Hematopoietic multipotent progenitor cell treated with erythropoietin and hydrocortisone succinate and interleukin-3 and kit ligand, for 4 days (in vitro differentiated cells): ENCODE results near the gene F12.
"Not testable (repeated sequence)": the region's sequence is repeated elsewhere in the genome, so short reads cannot be mapped to it uniquely, and the experiment has no call there.

Source experiments
- DNase-seq: peaks from one replicate; pipeline ENCODE4 v3.0.0-alpha.2; 2015

Gene F12

DNA sequence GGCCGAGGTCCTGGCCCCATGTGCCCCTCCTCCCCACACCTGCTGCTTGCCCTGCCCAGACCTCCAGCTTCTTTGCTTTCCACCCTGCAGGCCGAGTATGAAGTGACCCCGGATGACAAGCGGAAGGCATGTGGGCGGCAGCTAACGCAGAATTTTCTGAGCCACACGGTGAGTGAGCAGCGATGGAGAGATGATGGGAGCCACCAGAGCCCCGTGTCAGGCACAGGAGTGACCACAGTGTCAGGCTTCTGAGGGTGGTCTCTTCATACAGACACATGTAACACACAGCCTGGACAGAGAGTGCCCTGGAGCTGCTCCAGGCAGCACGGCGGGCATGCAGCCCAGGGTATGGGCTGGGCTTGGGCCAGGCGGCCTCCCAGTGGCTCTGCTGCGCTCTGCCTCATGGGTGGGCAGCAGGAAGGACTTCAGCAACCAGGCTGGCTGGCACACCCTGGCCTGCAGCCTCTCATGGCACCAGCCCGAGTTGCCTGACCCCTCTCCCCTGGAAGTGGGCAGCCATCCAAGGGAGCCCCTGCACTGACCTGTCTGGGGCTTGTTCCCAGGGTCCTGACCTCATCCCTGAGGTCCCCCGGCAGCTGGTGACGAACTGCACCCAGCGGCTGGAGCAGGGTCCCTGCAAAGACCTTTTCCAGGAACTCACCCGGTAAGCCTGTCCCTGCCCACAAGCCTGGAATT, 22.9 kb upstream of the F12 start:
- DNase-seq = no peak

DNA sequence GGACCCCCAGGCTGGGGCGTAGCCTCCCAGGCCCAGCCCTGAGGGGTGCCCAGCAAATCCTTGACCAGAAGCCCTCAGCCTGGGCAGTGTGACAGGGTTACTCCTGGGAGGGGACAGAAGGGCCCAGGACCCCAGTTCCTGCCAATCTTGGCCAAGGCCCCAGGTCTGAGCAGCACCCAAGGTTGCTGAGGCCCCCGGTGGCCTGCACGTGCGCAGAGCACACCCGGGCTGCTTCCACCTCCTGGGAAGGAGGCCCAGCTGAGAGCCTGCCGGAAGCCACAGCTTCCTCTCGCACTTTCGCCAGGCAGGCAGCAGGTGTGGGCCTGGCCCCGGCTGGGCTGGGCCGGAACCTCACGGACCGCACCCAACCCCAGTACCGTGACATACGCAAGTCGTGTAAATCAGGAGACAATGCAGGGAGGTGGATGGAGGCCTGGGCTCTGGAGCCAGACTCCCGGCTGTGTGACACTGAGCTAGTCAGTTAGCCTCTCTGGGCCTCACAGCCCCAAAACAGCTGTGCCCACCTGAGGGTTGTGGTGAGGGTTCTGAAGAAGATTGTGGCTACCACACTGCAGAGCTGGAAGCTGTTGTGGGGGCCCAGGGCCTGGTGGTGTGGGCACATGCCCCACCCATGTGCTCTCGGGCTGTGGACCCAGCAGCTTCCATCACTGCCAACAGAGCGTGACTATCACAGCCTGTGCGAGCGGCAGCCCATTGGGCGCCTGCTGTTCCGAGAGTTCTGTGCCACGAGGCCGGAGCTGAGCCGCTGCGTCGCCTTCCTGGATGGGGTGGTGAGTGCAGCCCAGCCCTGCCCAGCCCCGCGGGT, 22.2 kb upstream of the F12 start:
- DNase-seq = peak; percentile 76

DNA sequence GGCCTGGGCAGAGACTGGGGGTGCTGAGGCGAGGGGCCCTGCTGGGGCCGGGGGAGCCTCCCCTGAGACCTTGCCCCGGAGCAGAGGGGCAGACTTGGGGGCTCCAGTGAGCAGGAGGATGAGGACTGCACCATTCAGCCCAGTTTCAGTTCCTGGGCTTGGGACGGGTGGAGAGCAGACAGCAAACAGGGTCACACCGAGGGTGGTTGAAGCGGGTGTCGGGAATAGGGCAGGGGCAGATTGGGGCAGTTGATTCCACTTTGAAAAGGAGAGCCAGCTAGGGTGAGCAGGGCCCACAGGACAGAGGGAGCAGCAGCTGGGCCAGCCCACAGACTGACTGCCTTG, 21.6 kb upstream of the F12 start:
- no peak for DNase-seq

- DNase-seq = no peak
These were observed 21.0 kb upstream of the F12 start for GRCh38 chr5:177430140-177430951.

DNA sequence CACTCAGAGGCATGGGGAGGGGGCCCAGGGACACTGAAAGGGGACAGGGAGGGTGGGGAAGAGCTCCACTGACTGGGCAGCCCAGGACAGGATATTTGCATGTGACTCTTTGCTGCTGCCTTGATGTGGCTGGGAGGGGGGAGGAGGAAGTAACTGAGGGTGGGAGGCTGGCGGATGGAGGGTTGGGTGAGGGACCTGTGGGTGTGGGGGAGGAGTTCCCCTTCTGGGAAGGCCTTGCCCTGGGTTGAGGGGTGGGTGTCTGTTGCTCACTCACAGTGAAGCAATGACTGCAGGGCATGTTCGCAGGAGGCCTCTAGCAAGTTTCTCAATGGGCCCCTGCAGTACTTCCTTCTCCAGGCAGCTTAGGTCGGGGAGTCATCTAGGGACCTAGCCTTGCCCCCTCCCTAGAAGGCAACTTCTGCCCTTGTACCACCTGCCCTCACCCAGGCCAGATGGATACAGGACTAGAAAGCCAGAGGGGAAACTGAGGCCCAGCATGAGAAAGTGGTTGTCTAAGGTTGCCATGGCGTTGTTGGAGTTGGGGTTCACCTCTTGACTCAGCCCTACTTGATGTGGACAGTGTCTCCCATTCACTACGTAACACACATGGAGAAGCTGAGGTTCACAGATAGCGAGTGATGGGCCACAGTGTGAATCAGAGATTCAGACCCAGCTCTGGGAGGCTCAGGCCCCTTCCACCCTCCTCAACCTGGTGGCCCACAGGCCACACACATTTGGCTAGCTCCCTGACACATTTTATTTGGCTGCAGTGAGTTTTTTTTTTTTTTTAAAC, 20.1 kb upstream of the F12 start:
- DNase-seq = peak; percentile 93

DNA sequence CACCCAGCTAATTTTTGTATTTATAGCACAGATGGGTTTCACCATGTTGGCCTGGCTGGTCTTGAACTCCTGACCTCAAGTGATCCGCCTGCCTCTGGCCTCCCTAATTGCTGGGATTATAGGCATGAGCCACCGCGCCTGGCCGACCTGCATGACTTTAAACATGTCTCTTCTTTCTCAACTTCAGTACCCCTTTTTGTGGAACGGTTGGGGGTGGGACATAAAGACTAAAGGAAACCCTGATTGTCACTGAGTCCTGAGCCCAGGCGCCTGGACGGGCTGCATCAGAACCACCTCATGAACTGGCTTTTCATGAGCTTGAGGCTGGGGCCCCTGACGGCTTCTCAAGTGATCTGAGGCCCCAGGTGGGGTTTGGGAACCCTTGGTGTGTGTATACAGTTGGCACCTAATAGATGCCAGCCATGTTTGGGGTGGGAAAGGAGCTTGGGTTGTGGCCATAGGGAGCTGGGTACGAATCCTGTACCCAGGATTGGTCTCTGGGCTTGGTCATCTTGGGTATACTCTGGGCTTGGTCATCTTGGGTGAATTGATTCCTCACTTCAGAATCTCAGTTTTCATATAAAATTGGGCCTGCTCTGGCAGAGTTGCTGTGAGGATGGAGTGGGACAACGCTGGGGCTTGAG, 19.3 kb upstream of the F12 start:
- DNase-seq = no peak

DNA sequence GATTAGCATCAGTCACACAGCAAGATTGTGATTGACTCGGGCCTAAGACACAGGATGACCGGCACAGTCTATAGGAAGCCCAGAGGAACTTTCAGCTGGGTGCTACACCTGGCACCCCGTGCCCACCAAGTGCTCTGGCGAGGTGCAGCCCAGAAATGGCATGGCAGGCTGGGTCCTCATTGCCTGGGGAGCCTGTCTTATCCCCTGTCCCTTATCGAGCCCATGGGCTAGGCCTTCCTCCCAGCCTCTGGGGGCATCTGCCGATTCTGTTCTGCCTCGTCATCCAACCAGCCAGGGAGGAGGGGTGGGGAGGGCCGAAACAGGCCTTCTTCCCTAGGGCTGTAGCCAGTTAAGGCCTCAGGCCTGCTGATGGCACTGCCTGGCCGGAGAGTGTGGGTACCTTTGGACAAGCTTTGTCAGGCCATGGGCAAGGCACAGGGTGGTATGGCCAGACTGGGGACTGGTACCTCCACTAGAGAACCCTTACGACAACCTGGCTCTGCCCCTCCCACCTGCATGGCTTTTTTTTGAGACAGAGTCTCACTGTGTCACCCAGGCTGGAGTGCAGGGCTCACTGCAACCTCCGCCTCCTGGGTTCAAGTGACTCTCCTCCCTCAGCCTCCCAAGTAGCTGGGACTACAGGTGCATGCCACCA, 18.7 kb upstream of the F12 start:
- peak; percentile 93 for DNase-seq

DNA sequence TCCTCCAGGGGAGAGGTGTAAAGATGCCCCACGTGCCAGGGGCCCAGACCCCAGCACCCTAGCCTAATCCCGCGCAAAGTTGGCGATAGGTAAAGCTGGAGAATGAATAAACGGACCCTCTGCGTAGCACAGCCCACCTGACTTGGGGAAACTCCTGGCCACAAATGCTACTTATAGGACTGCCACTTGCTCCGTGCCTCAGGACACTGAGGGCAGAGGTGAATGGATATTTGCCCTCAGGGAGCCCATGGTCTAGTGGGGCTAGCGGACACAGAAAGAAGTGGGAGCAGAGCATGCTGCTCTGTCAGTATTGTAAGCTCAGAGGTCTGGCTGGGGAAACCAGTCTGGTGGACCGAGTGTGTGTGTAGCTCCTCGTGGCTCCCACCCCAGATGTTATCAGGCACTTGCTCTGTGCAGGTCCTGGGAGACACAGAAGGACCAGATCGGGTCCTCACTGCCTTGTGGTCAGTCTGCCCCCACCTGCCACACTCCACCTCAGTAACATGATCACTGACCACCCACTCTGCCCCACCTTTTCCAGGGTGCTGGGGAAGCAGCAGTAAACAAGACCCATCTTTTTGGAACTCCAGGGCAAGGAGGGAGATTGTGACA, 18.0 kb upstream of the F12 start:
- peak; percentile 84 for DNase-seq

DNA sequence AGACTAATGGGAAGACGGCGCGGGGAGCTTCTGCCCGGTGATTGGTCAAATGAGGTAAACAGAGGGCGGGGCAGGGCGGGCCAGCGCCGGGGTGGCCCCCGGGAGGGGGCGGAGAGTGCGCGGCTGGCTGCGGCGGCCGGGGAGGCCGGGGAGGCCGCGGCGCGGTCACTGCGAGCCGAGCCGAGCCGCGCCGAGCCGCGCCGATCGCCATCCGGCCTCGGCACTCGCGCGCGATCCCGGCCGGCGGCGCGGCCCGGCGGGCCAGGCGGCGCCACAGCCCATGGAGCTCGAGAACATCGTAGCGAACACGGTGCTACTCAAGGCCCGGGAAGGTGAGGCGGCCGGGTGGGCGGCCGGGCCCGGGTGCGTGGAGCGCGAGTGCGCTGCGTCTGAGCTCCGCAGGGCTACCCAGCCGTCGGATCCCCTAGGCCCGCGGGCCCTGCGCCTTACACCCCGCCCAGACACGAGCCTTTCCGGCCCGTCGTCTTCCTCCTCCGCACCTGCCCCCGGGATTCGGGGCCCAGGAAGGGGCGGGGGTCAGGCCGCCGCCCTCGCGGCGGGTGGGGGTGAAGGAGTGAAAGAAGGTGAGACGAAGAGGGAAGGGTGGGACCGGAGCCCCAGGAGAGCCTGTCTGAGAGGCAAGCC, 17.3 kb upstream of the F12 start, which contains the start of gene GRK6:
Gene GRK6, plus strand, starts transcription at position 111 of the 645 bp plus-strand sequence. Its CDS starts 170 bp downstream, at position 281.
- peak; percentile 73 for DNase-seq

GRCh38 chr5:177425801-177426565, 16.6 kb upstream of the F12 start:
- DNase-seq = peak; percentile 100

GRCh38 chr5:177425196-177425800, 15.9 kb upstream of the F12 start:
- no peak for DNase-seq

DNA sequence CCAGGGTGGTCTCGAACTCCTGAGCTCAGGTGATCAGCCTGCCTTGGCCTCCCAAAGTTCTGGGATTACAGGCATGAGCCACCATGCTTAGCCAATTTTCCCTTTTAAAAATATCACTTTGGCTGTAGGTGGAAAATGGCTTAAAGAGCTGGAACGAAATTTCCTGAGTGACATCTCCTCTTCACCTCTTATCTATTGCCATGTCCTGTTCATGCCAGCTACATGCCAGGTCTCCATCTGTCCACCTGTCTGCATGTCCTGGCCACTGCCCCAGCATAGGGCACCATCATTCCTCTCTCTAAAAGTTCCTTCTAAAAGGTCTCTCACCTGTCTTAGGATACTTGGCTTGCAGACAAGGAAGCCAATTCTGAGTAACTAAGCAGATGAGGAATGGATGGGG, 14.3 kb upstream of the F12 start:
- DNase-seq = no peak

GRCh38 chr5:177421062-177421798, 11.9 kb upstream of the F12 start:
- no peak for DNase-seq

- DNase-seq = not testable (repeated sequence)
These were observed 11.1 kb upstream of the F12 start for GRCh38 chr5:177420472-177420871.

DNA sequence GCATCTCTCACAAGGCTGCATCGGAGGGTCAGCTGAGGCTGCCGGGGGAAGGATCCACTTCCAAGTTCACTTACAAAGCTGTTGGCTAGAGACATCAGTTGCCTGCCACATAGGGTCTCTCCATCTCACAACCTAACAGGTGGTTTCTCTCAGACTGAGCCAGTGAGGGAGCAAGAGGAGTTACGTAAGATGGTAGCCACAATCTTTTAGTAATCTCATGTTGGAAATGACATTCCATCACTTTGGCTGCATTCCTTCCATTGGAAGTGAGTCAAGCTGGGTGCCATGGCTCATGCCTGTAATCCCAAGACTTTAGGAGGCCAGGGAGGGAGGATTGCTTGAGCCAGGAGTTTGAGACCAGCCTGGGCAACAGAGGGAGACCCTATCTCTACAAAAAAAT, 9.7 kb upstream of the F12 start:
- no peak for DNase-seq

DNA sequence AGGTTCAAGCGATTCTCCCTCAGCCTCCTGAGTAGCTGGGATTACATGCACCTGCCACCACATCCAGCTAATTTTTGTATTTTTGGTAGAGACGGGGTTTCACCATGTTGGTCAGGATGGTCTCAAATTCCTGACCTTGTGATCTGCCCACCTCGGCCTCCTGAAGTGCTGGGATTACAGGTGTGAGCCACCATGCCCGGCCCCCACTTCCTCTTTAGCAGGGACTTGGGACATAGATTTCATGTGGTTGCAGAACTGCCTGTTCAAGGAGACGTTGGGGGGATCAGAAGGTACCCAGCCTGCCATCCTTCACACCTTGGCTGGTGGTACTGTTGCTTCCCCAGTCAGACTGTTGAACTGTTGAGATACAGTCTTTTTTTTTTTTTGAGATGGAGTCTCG, 7.7 kb upstream of the F12 start:
- not testable (repeated sequence) for DNase-seq

- no peak for DNase-seq
These were observed 5.1 kb upstream of the F12 start for GRCh38 chr5:177414481-177414880.

GRCh38 chr5:177412603-177413233, 3.4 kb upstream of the F12 start:
- no peak for DNase-seq
